NCI-H1092 treated with DMSO at 0.1 percent for 48 hours (cell line): Measurements from ENCODE around the gene CHSY1.
"Not testable (repeated sequence)": the region's sequence is repeated elsewhere in the genome, so short reads cannot be mapped to it uniquely, and the experiment has no call there.

Experiments
- DNase-seq: peaks from one replicate; lab custom pipeline; 2025; lab: John Stamatoyannopoulos, UW

CHSY1 gene, protein sequence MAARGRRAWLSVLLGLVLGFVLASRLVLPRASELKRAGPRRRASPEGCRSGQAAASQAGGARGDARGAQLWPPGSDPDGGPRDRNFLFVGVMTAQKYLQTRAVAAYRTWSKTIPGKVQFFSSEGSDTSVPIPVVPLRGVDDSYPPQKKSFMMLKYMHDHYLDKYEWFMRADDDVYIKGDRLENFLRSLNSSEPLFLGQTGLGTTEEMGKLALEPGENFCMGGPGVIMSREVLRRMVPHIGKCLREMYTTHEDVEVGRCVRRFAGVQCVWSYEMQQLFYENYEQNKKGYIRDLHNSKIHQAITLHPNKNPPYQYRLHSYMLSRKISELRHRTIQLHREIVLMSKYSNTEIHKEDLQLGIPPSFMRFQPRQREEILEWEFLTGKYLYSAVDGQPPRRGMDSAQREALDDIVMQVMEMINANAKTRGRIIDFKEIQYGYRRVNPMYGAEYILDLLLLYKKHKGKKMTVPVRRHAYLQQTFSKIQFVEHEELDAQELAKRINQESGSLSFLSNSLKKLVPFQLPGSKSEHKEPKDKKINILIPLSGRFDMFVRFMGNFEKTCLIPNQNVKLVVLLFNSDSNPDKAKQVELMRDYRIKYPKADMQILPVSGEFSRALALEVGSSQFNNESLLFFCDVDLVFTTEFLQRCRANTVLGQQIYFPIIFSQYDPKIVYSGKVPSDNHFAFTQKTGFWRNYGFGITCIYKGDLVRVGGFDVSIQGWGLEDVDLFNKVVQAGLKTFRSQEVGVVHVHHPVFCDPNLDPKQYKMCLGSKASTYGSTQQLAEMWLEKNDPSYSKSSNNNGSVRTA

DNA sequence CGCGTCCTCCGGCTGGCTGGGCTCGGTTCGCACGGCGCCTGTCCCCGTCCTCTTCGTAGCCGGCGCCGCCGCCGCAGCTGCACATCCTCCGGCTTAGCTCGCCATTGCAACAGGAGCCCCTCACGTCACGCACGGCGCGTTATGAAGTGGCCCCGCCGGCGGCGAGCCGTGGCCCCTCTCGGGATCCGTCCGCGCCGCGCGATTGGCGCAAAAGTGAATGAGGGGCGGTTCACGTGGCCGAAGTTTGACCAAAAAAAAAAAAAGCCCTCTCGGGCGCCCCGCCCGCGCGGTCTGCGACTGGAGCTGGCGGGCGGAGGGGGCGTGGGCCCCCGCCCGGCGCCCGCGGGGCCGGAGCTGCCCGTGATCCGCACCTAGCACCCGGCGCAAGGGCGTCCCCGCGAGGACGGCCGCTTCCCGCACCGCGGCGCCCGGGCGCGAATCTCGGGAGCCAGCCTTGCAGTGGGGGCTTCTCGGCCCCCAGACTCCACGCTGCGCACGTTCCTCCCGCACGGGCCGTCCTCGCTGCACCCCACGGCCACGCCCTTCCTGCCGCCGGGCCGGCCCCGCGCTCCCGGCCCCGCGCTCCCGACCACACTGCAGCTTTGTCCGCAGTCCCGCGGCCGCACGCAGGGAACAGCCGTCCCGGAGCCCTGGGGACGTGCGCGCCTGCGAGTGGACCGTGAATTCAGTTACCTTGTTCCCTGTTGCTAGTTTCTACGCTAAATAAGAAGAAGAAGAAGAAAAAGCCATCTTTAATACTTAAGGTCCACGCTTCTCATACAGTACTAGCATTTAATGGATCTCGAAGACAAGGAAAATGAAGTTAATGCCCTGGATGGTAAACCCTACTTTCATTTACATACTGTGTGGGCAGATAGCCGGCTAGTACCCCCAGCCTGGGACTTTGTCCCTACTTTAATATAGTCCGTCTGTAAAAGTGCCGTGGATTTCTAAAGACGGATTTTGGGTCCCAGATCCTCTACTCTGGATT lies at the start of gene CHSY1:
CHSY1 (minus strand) TSS at position 219 of the 991 bp plus-strand sequence. CDS start 592 bp downstream, outside the sequence.
- DNase-seq, result peak; percentile 59

DNA sequence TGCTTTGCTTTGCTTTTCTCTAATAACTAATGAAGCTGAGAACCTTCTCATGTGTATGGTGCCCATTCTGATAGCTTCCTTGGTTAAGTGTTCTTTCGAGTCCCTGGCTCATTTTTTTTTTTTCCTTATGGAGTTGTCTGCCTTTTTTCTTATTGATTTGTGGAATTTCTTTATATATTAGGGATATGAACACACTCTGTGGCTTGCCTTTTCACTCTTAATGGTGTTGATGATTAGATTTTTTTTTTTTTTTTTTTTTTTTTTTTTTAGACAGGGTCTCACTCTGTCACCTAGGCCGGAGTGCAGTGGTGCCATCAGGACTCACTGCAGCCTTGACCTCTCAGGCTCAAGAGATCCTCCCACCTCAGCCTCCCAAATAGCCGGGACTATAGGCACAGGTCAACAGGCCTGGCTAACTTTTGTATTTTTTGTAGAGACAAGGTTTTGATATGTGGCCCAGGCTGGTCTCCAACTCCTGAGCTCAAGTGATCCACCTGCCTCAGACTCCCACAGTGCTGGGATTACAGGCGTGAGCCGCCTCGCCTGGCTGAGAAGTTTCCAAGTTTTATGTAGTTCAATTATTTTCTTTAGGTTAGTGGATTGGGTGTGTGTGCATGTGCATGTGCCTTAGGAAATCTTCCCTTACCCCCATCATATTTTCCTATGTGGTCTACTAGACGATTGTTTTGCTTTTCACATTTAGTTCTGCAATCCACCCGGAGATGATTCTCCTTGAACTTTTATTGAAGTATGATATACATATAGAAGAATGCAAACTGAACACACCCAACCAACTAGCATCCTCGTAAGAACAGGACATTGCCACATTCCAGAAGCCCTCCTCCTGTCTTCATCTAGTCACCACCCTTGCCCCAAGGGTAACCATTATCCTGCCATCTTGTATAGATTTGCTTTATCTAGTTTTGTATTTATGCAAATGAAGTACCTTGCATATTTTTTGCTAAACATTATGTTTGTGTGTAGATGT lies 44.9 kb upstream of the CHSY1 start:
- no peak for DNase-seq

DNA sequence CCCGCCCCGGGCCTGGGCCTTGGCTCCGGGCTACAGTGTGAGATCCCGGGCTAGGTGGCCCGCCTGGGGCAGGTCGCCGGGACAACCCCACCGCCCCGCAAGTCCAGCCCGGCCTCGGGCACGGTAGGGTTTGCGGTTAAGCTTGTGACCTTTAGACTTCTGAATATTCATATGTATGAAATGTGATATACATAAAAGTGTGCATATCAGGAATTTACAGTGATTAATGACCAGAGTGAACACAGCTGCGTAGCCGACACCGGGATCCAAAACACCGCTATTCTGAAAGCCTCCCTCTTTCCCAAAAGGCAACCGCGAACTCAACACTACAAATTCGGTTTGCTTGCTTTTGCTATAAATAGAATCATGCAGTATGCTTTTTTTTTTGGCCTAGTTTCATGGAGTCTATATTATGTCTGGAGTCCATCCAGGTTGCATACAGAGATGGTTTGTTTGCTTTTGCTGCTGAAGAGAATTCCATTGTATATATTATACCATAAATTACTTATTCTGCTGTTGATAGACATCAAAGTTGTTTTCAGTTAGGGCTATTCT lies 43.8 kb upstream of the CHSY1 start:
- DNase-seq, result no peak

DNA sequence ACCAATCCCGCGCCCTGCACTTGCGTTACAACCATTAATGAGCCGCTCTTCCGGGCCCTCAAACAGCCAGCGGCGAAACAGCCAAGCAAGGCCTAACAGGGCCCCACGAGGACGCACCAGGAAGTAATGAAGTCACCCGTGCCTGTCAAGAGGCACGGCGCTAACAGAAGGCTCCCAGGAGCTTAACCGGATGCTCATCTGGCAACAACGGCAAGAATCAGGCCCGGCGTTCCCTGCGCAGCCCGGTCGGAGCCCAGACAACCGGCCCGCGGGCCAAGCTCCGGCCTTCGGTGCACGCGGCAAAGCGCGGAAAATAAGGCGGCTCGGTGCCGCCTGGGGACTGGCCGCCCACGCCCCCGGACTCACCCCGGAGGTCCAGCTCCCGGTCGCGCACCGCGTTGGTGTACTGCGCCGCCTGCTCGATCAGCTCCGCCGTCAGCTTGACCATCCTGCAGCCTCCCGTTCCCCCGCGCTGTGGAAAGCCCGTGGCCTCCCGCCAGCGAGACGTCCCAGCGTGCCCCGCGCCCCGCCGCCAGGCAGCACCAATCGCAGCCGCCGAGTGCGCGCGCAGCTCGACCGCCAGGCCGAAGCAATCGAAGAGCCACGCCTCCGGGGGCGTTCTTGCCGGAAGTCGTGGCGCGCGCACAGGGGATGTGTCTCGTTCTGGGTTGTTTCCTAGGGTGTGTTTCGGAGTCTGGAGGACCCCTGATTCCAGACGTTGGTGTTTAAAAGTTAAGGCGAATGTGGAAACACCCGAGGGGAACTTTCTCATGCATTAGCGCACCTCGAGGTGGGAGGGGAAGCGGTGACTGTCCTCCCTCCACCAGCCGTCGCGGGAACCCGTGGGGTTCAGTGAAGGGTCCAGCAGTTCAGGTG lies 43.1 kb upstream of the CHSY1 start, which contains the start of gene SNRPA1:
SNRPA1 (minus strand) TSS at position 518 of the 876 bp plus-strand sequence; CDS start at position 448, 70 bp downstream.
- DNase-seq, result peak; percentile 88

DNA sequence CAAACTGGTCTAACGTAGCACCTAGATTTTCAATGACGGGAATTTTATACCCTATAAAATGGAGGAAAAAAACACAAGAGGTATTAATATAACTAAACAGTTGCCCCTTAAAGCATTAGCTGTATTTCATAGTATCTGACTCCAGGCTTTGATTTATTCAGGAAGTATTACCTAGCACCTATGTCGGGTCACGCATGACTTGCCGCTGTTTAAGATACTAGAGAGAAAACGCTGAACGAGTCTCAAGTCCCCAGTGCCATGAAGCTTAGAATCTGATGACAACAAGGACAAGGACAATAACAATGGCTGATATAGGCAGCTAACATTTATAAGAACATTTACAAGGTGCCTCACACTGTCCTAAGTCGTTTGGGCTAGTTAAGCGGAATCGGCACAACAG lies 41.3 kb upstream of the CHSY1 start:
- no peak for DNase-seq

DNA sequence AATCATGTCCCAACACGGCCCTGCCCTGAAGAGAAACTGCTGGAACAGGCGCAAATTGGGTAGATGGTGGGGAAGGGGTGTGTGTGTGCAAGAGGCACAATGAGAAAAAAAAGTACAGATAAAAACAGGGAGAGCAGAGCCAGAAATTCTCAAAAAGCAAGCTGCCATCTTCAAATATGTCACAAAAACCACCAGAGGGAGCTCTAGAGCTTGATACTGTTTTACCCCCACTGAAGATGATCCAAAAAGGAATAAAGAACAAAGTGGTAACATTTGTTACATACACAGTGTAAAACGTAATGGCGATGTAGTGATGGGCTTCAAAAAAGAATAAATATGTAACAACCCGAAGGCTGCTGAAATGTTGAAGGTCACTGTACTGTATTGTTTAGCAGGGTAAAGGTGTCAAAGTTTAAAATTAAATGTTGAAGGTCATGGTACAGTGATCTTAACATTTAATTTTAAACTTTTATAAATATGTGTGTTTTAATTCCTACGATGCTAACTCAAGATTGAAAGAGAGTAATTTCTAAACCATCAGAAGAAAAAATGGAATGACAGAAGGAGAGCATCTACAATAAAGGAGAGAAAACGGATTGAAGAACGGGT lies 37.2 kb upstream of the CHSY1 start:
- peak; percentile 2 for DNase-seq

DNA sequence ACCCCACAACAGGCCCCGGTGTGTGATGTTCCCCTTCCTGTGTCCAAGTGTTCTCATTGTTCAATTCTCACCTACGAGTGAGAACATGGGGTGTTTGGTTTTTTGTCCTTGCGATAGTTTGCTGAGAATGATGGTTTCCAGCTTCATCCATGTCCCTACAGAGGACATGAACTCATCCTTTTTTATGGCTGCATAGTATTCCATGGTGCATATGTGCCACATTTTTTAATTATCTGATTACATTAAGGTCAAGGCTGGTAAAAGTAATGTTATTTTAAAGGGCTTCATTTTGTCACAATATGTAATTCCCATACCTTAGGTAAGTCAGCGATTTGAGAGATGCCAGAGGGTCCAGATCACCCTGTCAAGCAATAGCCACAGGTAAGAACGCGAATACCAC lies 35.5 kb upstream of the CHSY1 start:
- not testable (repeated sequence) for DNase-seq

DNA sequence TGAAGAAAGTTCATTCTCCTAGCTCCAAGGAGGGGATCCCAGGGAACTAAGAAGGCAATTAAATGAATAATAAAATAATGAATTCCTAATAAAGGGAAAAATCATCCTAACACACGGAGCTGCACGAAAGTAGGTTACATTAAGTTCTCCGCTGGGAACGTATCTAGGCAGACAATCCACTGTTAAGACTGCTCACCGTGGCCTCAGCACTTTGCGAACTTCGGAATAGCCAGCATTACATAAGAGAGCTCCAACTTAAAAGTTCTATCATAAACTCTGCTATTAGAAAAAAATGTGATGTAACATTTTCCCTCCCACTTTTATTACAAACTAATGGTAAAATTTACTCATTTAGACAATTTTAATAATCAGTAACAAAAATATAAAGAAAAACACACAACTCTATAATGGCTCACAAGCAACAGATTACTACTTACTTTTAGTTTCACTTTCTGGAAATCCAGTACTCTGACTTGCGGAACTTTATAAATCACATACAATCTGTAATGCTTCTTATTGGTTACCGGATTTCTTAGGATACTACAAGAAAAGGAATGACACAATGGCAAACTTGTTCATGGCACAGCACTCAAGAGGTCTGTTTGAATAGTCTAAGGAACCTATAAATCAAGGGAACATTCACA lies 34.7 kb upstream of the CHSY1 start:
- no peak for DNase-seq

DNA sequence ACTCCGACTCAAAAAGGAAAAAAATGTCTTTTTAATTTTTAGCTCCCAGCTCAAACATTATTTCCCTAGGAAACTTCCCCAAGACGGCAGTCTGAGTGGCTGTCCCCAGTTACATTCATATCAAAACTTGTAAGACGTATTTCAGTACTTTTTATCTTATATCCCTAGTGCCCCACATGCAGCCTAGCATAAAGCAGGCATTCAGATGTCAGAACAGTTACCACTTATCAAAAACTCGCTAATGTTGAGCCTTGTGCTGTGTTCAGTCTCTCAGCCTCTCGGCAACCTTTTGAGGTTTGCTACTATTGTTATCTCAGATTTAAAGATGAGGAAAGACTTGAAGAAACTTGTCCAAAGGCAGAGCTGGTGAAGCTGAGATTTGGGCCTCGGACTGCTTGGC lies 32.1 kb upstream of the CHSY1 start:
- no peak for DNase-seq

DNA sequence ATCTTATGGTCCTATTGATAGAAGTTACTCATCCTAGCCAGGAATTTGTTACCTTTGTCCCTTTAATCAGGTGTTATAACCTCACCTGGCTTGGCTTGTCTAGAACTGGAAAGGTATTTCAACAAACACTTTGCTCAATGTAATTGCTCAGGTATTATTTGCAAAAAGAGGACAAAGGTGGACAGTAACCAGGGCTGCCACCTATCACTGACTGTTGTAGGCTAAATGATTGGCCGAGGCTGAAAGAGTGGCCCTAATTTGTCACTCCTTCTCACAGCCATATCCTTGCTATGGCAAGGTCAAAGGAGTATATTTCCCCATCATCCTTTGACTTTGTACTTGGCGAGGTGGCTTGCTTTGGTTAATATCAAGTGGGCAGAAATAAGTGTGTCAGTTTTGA lies 28.2 kb upstream of the CHSY1 start:
- DNase-seq, result no peak

DNA sequence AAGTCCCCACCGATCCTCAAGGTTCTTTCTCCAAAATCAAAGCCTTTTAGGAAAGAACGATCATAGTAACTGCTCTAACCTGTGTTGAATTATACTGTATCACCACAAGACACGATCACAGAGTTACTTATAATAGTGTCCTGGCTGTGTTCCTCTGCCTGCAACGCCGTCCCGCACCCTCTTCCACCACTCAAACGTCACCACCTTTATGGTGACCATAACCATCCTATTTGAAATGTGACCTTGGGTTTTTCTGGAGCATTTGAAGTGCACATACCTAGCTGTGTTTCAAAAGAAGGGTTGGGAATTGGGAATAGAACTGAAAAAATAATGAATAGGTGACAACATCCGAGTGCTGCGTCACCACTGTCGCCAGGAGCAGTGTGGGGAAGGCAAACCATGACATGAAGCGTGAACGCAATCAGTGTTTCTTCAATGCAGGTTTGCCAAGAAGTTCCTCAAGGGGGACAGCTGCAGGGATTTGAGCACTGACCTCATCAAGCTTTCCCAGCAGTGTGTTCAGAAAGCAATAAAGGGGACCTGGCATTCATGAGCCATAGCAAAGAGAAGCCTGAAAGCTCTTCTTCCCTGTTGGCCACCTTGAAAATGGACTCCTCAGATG lies 26.2 kb upstream of the CHSY1 start:
- no peak for DNase-seq

DNA sequence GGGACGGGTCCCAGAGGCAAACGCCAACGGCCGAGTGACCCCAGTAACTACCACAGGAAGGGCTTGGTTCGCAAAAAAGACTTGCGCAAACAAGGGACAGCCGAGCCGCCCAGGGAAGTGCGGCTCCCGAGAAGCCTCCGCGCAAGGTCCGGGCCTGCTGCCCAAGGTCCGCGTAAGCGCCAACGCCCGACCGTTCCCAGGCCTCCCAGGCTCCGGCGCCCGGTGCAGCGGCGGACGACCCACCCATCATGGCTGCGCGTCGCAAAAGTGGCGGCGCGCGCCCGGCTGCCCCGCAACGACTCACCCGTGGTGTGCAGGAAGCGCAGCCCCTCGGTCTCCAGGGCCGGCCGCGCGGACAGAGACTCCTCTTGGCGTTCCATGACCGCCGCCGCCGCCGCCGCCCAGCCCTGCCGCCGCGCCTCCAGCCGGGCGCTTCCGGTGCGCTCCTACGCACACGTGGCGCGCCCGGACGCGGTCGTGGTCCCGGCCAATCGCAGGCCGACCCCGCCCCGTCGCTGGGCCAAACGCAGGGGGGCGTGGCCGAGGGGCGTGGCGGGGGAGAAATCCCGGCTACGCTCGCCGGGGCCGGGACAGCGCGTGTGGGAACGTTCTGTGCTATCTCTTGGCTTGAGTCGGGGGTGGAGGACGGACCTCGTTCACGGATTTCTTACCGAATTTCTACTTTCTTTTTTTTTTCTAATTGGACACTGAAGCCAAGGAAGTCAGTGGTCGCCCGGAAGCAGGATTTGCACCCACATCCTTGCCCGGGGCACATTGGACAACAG lies 25.4 kb upstream of the CHSY1 start, which contains the start of gene SELENOS:
SELENOS (minus strand) TSS at position 448 of the 785 bp plus-strand sequence; CDS start at position 380, 68 bp downstream.
- peak; percentile 78 for DNase-seq

DNA sequence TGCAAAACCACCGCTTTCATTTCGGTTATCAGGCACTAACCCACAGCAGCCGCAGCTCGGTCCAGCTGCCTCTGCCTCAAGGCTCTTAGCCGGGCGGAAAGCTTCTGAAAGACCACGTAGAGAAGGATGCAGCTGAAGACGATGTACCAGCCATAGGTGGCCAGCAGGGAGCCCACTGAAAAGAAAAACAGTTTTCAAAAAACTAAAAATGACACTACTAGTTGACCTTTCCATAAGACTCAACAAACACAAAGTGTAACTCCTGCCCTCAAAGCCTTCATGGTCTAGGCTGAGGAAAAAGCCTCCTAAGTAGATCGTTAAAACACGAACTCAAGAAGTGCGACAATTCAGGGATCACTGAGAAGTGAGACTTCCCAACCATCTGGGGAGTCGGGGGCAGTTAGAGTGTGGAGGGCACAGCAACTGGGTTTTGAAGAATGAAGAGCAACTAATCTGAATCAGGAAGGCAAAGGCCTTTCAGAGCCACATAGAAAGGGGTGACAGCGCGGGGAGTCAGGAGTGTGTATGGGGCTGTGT lies 24.7 kb upstream of the CHSY1 start:
- DNase-seq, result no peak

DNA sequence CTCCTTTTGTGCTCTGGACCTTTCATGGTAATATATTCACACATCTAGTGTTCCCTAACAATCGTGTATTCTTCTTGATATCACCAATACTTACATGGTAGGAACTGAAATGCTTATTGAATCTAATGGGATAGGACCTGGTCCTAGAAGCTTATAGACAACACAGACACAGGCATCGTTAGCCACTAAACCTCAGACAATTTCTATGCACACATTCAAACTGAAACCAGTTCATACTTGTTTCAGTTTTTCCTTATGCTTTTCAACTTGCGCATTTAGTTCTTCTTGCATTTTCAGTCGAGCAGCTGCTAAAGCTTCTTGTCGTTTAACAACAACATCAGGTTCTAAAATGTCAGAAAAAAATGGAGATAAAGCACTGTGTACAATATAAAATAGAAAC lies 23.2 kb upstream of the CHSY1 start:
- no peak for DNase-seq

DNA sequence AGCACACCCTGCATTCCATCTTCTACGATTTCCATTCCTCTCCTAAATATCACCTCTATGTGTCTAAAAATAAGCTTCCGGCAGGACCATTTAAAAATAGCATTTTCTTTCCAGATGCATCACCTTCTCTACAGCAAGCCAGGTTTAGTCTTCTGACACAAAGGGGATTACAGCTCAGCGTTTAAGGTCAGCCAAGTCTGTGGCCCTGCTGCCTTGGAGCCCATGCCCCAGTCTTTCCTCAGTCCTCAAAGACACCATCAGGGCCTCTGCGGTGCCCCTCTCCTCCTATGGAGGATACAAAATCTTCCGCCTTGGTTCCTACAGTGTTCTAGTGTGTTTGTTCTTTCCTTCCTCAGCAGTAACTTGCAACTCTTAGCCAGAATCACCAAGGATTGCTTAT lies 21.7 kb upstream of the CHSY1 start:
- DNase-seq, result no peak

DNA sequence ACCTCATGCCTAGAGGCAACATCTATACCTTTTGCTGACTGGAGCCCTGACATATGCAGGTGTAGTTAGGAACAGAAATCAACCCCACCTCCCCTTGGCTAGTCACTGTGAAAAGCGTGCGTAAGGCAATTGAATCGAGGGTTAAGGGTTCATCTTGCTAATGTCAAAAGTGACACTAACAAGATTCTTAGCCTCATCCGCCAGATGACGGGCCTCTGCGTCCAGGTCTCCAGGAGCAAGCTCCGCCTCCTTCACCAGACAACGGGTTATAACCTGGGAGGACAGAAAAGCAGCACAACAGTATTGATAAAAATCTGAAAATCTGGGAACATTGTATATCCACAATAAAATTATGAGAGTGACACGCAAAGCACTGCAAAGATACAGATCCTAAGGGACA lies 20.7 kb upstream of the CHSY1 start:
- DNase-seq, result no peak
